SU-DHL-6 (cell line): ENCODE data around the gene CXXC5.

Experiments used
- CTCF ChIP-seq: fragments of 200-600 bp; sonication (generic); IDR thresholded peaks from one replicate; pipeline ENCODE4 v1.5.1; 2017; ENCODE audit warnings: antibody characterized with exemption, mild to moderate bottlenecking, low read length, moderate library complexity; ENCODE audit not compliant: insufficient read depth, poor library complexity, severe bottlenecking
- EZH2phosphoT487 ChIP-seq: fragments of 200-600 bp; sonication (generic), shearing (Covaris generic); conservative IDR thresholded peaks from 2 replicates; pipeline ENCODE4 v1.6.1; 2018; ENCODE audit warnings: mild to moderate bottlenecking, antibody characterized with exemption, low read length, moderate library complexity, mixed read lengths

- TF ChIP-seq CTCF (no peak), EZH2phosphoT487 (no peak)
Measured at GRCh38 chr5:139644646-139645429, 3.3 kb upstream of the CXXC5 start.
